HEK293 (cell line): ENCODE results near the gene STAC.

Experiments
- CTCF ChIP-seq: fragments of 450-650 bp; formaldehyde crosslinking; IDR thresholded peaks from 2 replicates; pipeline ENCODE4 v1.5.1; 2016; ENCODE audit warnings: missing biosample characterization, missing genetic modification characterization
- ELK4 ChIP-seq: IDR thresholded peaks from 2 replicates; pipeline ENCODE4 v1.6.1; 2011; ENCODE audit warnings: mild to moderate bottlenecking, low read depth, low read length, borderline replicate concordance
- GLIS2 ChIP-seq: fragments of 450-650 bp; formaldehyde crosslinking; IDR thresholded peaks from 2 replicates; pipeline ENCODE4 v1.5.1; 2016; ENCODE audit warnings: missing biosample characterization, missing genetic modification characterization
- KLF16 ChIP-seq: fragments of 450-650 bp; formaldehyde crosslinking; IDR thresholded peaks from 2 replicates; pipeline ENCODE4 v1.5.1; 2017; ENCODE audit warnings: missing biosample characterization, missing genetic modification characterization
- PBX3 ChIP-seq: sonication (generic); formaldehyde crosslinking; IDR thresholded peaks from 2 replicates; pipeline ENCODE4 v1.8.1; 2022; ENCODE audit warnings: mild to moderate bottlenecking, moderate library complexity, missing genetic modification reagents
- REPIN1 ChIP-seq: fragments of 450-650 bp; formaldehyde crosslinking; IDR thresholded peaks from 2 replicates; pipeline ENCODE4 v1.5.1; 2017; ENCODE audit warnings: missing biosample characterization, missing genetic modification characterization, low read depth
- ZBTB6 ChIP-seq: fragments of 450-650 bp; formaldehyde crosslinking; IDR thresholded peaks from 2 replicates; pipeline ENCODE4 v1.5.1; 2017; ENCODE audit warnings: missing biosample characterization, missing genetic modification characterization
- ZNF114 ChIP-seq: fragments of 450-650 bp; formaldehyde crosslinking; IDR thresholded peaks from 2 replicates; pipeline ENCODE4 v1.5.0; 2017; ENCODE audit warnings: missing biosample characterization, missing genetic modification characterization
- ZNF133 ChIP-seq: fragments of 450-650 bp; formaldehyde crosslinking; IDR thresholded peaks from 2 replicates; pipeline ENCODE4 v1.5.1; 2016; ENCODE audit warnings: missing biosample characterization, missing genetic modification characterization
- ZNF202 ChIP-seq: fragments of 450-650 bp; formaldehyde crosslinking; IDR thresholded peaks from 2 replicates; pipeline ENCODE4 v1.5.1; 2016; ENCODE audit warnings: missing biosample characterization, missing genetic modification characterization, borderline replicate concordance
- ZNF514 ChIP-seq: fragments of 450-650 bp; formaldehyde crosslinking; IDR thresholded peaks from 2 replicates; pipeline ENCODE4 v1.5.1; 2016; ENCODE audit warnings: missing biosample characterization, missing genetic modification characterization
- ZNF677 ChIP-seq: fragments of 450-650 bp; IDR thresholded peaks from 2 replicates; pipeline ENCODE4 v1.5.0; 2018; ENCODE audit warnings: missing biosample characterization, mild to moderate bottlenecking, missing genetic modification characterization, moderate library complexity

- no peak for TF ChIP-seq ZNF514 (tag by site-specific recombination)
- TF ChIP-seq PBX3 (CRISPR knock-in tag): no peak
- no peak for TF ChIP-seq KLF16
- TF ChIP-seq ZNF202 (tag by site-specific recombination): no peak
- TF ChIP-seq GLIS2 (tag by site-specific recombination): no peak
- no peak for TF ChIP-seq CTCF (tag by site-specific recombination)
- no peak for TF ChIP-seq ZBTB6
- TF ChIP-seq ELK4: no peak
- no peak for TF ChIP-seq ZNF133 (tag by site-specific recombination)
- no peak for TF ChIP-seq REPIN1
- no peak for TF ChIP-seq ZNF677 (tag by site-specific recombination)
- TF ChIP-seq ZNF114 (tag by site-specific recombination): no peak
Measured at GRCh38 chr3:36434687-36435426, 54.6 kb downstream of the STAC start.
